ENCODE measurements around the gene BICD1.
"Not testable (repeated sequence)": the region's sequence is repeated elsewhere in the genome, so short reads cannot be mapped to it uniquely, and the experiment has no call there.

The BICD1 gene

GRCh38 chr12:32145096-32145495 is 38.4 kb downstream of the BICD1 start:
- no peak for DNase-seq (ENCODE audit: low read depth)

- no peak for DNase-seq (ENCODE audit: low read depth)
Measured at GRCh38 chr12:32146074-32146873, 39.6 kb downstream of the BICD1 start.

DNA sequence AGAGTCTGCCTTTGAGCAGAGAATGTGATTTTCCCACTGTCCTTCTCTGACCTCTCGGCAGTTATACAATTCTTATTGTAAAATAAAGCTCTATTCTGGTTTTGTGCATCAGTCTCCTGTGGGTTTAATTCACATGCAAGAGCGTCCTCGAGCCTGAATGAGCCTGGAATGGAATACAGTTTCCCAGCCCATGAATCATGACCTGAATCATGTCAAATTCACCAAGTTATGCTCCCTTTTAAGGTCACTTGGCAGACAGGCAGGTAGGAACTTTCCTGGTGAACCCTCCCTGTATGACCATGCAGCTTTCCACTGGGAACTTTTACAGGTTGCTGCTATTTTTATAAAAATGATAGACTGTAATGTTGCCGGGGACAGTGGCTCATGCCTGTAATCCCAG is 41.7 kb downstream of the BICD1 start:
- peak; percentile 55 for DNase-seq (ENCODE audit: low read depth)

DNA sequence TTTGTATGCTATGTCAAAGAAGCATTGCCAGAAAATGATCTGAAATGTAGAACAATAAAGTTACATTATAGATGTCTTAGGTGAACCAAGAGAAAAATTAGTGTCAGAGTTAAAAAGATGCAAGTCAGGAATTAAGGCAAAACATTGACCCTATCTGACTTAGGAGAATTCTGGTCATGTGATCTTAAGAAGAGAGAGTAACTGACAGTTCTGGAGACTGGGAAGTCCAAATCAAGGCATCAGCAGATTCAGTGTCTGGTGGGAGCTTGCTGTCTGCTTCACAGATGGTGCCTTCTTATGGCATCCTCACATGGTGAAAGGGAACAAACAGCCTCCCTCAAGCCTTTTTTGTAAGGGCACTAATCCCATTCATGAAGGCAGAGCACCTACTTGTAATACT is 42.8 kb downstream of the BICD1 start:
- no peak for DNase-seq (ENCODE audit: low read depth)

DNA sequence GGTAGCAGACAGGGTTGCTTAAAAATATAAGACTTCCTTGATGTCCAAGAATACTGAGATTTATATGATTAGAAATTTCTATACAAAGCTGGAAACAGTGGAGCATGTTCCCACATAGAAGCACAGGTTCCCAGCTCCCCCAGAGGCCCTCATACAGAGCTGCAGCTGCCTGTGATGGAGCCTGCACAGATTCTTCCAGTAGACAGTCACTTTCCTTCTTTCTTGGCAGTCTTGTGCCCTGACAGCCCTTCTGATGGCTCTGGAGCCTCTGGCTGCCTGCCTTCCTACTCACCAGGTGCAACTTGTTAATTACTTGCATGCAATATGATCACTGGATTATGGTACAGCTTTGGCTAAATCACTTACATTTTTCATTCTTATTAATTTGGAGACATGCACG is 44.4 kb downstream of the BICD1 start:
- DNase-seq (ENCODE audit: low read depth), result no peak

GRCh38 chr12:32151552-32151951 is 44.9 kb downstream of the BICD1 start:
- DNase-seq (ENCODE audit: low read depth), result no peak

- DNase-seq (ENCODE audit: low read depth), result no peak
Measured at GRCh38 chr12:32155041-32155440, 48.4 kb downstream of the BICD1 start.

- no peak for DNase-seq (ENCODE audit: low read depth)
Measured at GRCh38 chr12:32155961-32156529, 49.4 kb downstream of the BICD1 start.

DNA sequence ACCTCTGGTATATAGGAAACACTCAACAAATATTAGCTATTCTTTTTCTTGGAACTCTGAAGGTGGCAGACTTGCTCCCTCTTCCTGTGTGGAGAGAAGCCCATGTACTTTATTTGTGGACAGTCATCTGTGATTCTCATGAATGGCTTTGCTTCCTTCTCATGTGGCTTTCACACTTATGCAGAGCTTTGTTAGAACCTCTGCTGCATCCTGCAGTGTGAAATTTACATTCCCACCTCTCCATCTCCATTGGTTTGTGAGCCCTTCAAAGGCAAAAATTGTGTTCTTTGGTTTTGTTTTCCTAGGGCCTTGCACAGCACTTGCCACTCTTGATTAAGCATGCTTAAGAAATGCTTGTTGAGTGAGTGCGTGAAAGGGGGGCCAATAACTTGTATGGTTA is 51.9 kb downstream of the BICD1 start:
- DNase-seq (ENCODE audit: low read depth), result no peak

DNA sequence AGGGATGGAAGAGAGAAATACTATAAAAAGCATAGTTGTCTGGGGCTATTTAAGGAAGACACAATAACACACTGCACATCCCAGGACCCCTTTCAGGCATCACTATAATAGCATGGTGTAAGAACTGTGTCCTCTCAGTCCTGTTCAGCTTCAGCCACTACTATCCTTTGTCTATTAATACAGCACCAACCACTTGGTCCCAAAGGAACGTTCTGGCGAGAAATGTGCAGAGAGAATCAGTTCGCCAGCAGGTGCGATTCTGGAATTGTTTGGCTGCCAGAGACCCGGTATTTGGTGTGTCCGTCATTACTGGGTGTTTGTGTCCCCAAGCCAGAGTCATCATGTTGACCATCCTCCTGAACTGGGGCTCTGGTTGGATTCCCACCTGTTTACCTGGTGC is 52.7 kb downstream of the BICD1 start:
- DNase-seq (ENCODE audit: low read depth), result no peak

DNA sequence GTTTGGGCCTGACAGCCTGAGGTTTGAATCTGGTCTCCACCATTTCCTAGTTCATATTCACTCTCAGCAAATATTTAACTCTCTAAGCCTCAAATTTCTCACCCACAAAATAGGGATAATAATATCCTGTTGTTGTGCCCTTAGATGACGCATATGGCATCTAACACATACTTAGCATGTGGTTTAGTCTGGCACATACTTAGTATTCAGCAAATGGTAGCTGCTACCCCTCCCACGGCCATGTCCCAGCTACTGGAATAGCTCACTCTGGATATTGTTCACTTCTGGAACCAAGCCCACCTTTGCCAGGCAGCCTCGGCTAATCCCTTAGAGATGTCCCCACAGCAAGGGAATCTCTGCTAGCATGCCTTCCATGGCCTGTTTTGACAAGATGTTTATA is 53.3 kb downstream of the BICD1 start:
- no peak for DNase-seq (ENCODE audit: low read depth)

GRCh38 chr12:32161058-32161457 is 54.4 kb downstream of the BICD1 start:
- no peak for DNase-seq (ENCODE audit: low read depth)

GRCh38 chr12:32163596-32163995 is 56.9 kb downstream of the BICD1 start:
- no peak for DNase-seq (ENCODE audit: low read depth)

- DNase-seq (ENCODE audit: low read depth), result no peak
Measured at GRCh38 chr12:32166510-32166909, 59.9 kb downstream of the BICD1 start.

- DNase-seq (ENCODE audit: low read depth), result no peak
Measured at GRCh38 chr12:32170437-32170998, 63.9 kb downstream of the BICD1 start.

DNA sequence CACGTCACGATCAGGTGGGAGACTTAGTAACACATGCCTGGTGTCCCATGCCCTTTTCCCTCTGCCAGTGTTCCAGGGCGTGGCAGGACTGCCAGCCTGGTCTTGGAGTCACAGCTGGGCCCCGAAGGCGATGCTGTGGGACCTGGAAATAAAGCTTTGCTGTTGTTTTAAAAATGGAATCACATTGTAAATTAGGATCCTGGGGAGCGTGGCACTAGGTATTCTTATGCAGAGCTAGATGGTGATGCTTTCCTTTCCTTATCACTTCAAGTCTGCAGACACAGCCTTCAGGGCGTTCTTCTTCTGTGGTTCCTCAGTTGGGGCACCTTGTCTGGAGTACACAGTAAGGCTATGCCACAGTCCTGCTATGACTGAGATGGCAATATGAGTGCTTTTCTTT is 64.6 kb downstream of the BICD1 start:
- DNase-seq (ENCODE audit: low read depth), result no peak

DNA sequence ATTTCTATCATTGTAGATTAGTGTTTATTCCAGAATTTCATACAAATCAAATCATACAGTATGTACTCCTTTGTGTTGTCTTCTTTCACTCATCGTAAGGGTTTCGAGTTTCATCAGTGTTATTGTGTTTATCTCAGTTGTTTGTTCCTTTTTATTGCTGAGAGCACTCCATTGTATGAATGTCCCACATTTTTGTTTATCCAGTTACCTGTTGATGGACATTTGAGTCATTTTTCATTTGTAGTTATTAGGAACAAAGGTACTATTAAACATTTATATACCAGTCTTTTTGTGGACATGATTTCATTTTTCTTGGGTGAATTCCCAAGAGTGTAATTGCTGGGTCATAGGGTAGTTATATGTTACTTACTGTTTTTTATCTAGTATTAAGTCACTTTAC is 70.0 kb downstream of the BICD1 start:
- DNase-seq (ENCODE audit: low read depth), result no peak

DNA sequence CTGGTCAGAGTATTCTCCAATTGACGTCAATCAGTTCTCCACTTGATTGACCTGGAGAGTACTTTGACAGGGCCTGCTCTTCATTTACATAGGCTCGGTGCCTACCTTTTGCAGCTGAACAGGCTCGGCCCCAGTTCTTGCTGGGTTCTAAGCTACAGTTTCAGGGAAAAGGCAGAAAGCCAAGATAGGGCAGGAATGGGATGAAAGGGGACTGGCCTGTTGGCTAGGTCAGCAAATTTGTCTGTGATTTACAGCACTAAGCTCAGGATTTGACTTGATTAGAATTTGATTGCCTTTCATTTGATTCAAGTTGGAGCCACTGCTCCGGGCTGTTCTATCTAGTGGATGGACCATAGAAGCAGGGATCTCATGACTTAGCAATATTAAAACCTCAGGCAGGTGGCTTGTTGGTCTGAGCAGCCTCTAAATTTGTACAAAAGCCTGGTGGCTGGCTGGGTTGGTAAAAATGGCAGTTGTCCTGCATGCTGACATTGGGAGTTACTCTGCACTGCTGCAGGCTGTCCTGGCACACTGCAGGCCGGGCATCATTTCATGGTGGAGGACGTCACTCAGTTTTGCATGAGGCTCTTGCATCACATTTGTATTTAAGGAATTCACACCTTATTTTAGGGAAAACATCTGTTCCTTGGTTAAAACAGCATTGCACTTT is 71.8 kb downstream of the BICD1 start:
- no peak for DNase-seq (ENCODE audit: low read depth)

- no peak for DNase-seq (ENCODE audit: low read depth)
Measured at GRCh38 chr12:32179011-32179395, 72.4 kb downstream of the BICD1 start.

- DNase-seq (ENCODE audit: low read depth), result no peak
Measured at GRCh38 chr12:32181498-32182175, 75.0 kb downstream of the BICD1 start.

DNA sequence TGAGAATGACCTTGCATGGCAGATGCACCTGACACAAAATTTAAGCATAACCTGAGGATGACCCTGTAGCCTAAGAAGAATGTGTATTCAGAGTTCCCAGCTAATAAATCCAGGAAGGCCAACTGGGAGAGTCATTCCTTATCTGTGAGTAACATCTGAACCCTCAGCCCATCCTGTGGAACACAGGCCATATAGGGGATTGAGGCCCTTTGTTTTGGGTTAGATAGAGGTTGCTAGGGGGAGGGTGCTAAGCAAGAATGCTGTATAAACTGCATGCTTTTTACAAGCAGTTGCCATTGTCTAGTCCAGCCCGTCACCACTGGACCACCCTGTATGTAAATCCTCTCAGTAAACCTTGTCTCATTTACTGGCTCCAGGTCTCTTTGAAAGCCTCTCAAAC is 77.0 kb downstream of the BICD1 start:
- DNase-seq (ENCODE audit: low read depth), result peak; percentile 10

DNA sequence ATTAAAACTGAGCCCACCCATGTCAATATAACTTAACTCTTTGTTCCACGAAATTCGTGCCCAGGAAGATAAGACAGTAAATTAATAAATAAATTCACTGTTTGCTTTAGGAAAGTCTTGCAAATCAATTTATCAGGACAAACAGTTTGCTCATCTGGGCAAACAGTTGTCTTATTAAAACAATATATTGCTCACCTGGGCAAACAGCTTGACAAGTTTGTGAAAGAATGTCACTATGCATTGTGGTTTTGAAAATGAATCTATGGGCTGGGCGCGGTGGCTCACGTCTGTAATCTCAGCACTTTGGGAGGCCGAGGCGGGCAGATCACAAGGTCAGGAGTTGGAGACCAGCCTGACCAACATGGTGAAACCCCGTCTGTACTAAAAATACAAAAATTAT is 80.5 kb downstream of the BICD1 start:
- not testable (repeated sequence) for DNase-seq (ENCODE audit: low read depth)

GRCh38 chr12:32191445-32191844 is 84.8 kb downstream of the BICD1 start:
- DNase-seq (ENCODE audit: low read depth), result no peak
